Epithelial cell of proximal tubule (primary cell): Measurements from ENCODE around the gene FES. TPM values are rescaled to one million over a fixed set of nuclear protein-coding genes. Genes with fewer than 3 reads are reported as not detected.
A peak's percentile ranks its signal among the peaks of the same experiment; 100 is the strongest.

Experiments used
- DNase-seq: peaks from one replicate; pipeline ENCODE4 v3.0.0-alpha.2; 2011; ENCODE audit warnings: low read depth
- H3K4me3 ChIP-seq: 2 replicates; pipeline ENCODE4 v1.5.1; 2011; ENCODE audit warnings: low read depth, mild to moderate bottlenecking, low read length
- total RNA-seq: library from RNA; depleted of rRNA; stranded (reverse); fragments of >200 nt; gene quantifications from 2 replicates; pipeline ENCODE4 v1.2.3, GENCODE V29; 2015
- TF ChIP-seq, protein P1 (sequence below): conservative IDR thresholded peaks from 2 replicates; pipeline ENCODE4 v1.5.1; 2012; ENCODE audit warnings: low read depth, mild to moderate bottlenecking, low read length

Gene FES
- total RNA-seq, 1 donor from 2014 or later = 24.6 TPM

DNA sequence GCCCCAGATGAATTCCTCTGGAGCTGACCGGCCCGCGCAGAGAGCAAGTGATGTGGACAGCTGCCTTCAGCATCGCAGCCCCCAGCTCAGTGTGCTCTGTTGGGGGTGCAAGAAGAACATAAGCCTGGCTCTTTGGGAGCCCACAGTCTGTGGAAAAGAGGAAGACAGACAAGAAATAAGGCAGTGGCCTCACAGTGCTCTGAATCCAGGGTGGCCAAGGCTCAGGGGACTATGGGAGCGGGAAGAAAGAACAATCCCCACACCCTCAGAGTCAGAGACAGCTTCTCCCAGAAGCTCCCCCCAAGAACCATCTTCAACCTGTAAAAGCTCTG, 48.3 kb downstream of the FES start:
- H3K4me3 ChIP-seq = peak overlapping the region; percentile 81
- TF ChIP-seq, protein P1, sequence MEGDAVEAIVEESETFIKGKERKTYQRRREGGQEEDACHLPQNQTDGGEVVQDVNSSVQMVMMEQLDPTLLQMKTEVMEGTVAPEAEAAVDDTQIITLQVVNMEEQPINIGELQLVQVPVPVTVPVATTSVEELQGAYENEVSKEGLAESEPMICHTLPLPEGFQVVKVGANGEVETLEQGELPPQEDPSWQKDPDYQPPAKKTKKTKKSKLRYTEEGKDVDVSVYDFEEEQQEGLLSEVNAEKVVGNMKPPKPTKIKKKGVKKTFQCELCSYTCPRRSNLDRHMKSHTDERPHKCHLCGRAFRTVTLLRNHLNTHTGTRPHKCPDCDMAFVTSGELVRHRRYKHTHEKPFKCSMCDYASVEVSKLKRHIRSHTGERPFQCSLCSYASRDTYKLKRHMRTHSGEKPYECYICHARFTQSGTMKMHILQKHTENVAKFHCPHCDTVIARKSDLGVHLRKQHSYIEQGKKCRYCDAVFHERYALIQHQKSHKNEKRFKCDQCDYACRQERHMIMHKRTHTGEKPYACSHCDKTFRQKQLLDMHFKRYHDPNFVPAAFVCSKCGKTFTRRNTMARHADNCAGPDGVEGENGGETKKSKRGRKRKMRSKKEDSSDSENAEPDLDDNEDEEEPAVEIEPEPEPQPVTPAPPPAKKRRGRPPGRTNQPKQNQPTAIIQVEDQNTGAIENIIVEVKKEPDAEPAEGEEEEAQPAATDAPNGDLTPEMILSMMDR = no peak
- no peak for DNase-seq

DNA sequence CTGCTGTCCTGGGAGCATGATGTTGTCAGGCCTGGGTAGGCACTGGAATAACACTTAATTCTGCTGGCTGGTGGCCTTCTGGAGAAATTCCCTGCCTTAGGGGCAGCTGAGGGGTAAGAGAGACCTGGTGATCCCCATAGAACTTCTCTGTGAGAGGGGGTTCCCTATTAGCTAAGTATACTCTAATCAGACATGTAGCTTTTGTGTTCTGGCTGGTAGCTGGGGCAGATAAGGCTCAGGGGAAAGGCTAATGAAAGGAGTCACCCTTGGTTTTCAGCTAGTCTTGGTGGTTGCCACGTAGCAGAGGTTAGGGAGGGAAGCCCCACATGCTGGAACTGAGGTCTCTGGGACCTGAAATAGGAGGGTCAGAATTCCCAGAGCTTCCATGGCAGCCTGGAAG, 49.0 kb downstream of the FES start:
- DNase-seq = no peak
- TF ChIP-seq, protein P1 = no peak
- H3K4me3 ChIP-seq = no peak overlapping the region

DNA sequence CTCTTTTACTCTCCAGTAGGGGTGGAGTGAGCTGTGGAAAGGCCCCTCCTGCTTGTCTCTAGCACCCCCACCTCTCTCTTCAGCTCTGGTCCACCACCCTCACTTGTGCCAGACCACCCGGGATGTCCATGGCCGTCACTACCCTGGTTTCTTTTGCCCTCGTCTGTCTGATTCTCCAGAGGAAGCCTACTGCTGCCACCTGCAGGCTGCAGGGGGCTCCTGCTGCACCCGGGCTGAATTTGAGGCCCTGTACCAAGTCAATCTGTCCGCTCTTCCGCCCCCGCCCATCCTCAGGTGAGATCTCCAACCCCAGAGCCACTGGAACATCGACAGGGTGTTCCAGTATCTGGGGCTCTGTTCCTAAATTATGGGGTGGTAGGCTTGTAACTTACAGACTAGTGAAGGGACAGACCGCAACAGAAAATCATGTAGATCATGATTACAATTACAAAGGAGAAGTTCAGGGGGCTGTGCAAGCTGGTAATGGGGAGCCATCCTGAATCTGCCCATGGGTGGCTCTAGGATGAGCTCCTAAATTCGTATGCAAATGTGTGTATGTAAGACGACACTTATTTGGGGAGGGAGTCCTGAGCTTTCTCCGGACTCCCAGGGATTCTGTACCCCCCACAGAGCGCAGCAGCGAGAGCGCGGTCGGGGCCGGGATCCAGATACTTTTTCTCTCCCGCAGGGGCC, 50.1 kb downstream of the FES start:
- peak overlapping the region; percentile 87 for H3K4me3 ChIP-seq
- DNase-seq = no peak
- TF ChIP-seq, protein P1 = peak; percentile 91

- TF ChIP-seq, protein P1 = peak; percentile 6
- H3K4me3 ChIP-seq = peak within 1 kb of the TSS; percentile 87
- no peak for DNase-seq
Measured at GRCh38 chr15:90934949-90935751, 50.8 kb downstream of the FES start, which contains the start of gene UNC45A. Gene UNC45A, plus strand, starts transcription at chr15:90935285. Its CDS starts 40 bp downstream, at chr15:90935325.

DNA sequence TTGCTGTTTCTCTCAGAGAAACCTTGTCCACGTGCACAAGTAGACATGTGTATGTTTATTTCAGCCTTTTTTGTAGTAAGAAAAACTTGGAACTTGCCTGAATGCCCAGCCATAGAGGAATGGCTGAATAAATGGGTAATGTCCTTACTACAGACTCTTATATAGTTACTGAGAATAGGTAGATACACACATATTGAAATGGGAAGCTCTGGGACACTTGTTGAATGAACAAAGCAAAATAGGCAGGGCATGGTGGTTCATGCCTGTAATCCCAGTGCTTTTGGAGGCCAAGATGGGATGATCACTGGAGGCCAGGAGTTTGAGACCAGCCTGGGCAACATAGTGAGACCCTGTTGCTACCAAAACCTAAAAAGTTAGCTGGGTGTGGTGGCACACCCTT, 52.5 kb downstream of the FES start:
- H3K4me3 ChIP-seq = no peak overlapping the region
- DNase-seq = no peak
- TF ChIP-seq, protein P1 = no peak

GRCh38 chr15:90938261-90938660, 54.0 kb downstream of the FES start:
- no peak overlapping the region for H3K4me3 ChIP-seq
- no peak for DNase-seq
- TF ChIP-seq, protein P1 = no peak
